GM18951 (cell line): ENCODE data around the gene HOMER2.

Source experiments
- POLR2A ChIP-seq: IDR thresholded peaks from 4 replicates; pipeline ENCODE4 v1.6.1; 2011; ENCODE audit warnings: mild to moderate bottlenecking; ENCODE audit not compliant: insufficient read length, insufficient read depth; ENCODE audit errors: extremely low read depth
- in situ Hi-C: fragments of 300-500 bp; cut with MboI; formaldehyde crosslinking; loops from one replicate; pipeline ENCODE4 v1.12.0; 2022; ENCODE audit warnings: low sequenced_read_pairs, mixed read lengths, inconsistent platforms; ENCODE audit not compliant: unreplicated experiment

Gene HOMER2

GRCh38 chr15:82847703-82848102 is 104.8 kb downstream of the HOMER2 start:
- TF ChIP-seq POLR2A: no peak
- in situ Hi-C loops: no loop called here

- in situ Hi-C loops: no loop called here
- TF ChIP-seq POLR2A: no peak
These were observed 105.9 kb downstream of the HOMER2 start for GRCh38 chr15:82846621-82847020.

GRCh38 chr15:82845686-82846085 is 106.8 kb downstream of the HOMER2 start:
- no peak for TF ChIP-seq POLR2A
- in situ Hi-C loops: no loop called here

GRCh38 chr15:82843566-82843965 is 109.0 kb downstream of the HOMER2 start:
- in situ Hi-C loops: no loop called here
- no peak for TF ChIP-seq POLR2A

GRCh38 chr15:82840166-82840565 is 112.4 kb downstream of the HOMER2 start:
- no peak for TF ChIP-seq POLR2A
- in situ Hi-C loops: no loop called here

- in situ Hi-C loops: no loop called here
- TF ChIP-seq POLR2A: no peak
These were observed 113.4 kb downstream of the HOMER2 start for GRCh38 chr15:82839136-82839535.

- no peak for TF ChIP-seq POLR2A
These were observed 114.3 kb downstream of the HOMER2 start for GRCh38 chr15:82838096-82838735.

GRCh38 chr15:82835391-82835917 is 117.1 kb downstream of the HOMER2 start:
- in situ Hi-C loops: no loop called here
- no peak for TF ChIP-seq POLR2A

More at GRCh38 chr15:82838096-82838735, 114.3 kb downstream of the HOMER2 start:
- in situ Hi-C loops: no loop called here

- in situ Hi-C loops: no loop called here
- no peak for TF ChIP-seq POLR2A
These were observed 119.2 kb downstream of the HOMER2 start for GRCh38 chr15:82833362-82833682.

GRCh38 chr15:82832601-82833361 is 119.7 kb downstream of the HOMER2 start:
- in situ Hi-C loops: no loop called here
- no peak for TF ChIP-seq POLR2A

GRCh38 chr15:82831894-82832600 is 120.5 kb downstream of the HOMER2 start:
- in situ Hi-C loops: no loop called here
- no peak for TF ChIP-seq POLR2A

- no peak for TF ChIP-seq POLR2A
- in situ Hi-C loops: no loop called here
These were observed 121.9 kb downstream of the HOMER2 start for GRCh38 chr15:82830427-82831173.

GRCh38 chr15:82829234-82829633 is 123.3 kb downstream of the HOMER2 start:
- in situ Hi-C loops: no loop called here

More at GRCh38 chr15:82829234-82829633, 123.3 kb downstream of the HOMER2 start:
- no peak for TF ChIP-seq POLR2A
